Activated naive CD4-positive, alpha-beta T cell treated with anti-CD3 and anti-CD28 coated beads, Interleukin-2, amount 50 U/mL, for 16 hours (primary cell): ENCODE measurements around the gene CENPM.
"Not testable (repeated sequence)": the region's sequence is repeated elsewhere in the genome, so short reads cannot be mapped to it uniquely, and the experiment has no call there.

Experiments used
- DNase-seq: peaks from one replicate; pipeline ENCODE4 v3.0.0-alpha.2; 2020

The CENPM gene

DNA sequence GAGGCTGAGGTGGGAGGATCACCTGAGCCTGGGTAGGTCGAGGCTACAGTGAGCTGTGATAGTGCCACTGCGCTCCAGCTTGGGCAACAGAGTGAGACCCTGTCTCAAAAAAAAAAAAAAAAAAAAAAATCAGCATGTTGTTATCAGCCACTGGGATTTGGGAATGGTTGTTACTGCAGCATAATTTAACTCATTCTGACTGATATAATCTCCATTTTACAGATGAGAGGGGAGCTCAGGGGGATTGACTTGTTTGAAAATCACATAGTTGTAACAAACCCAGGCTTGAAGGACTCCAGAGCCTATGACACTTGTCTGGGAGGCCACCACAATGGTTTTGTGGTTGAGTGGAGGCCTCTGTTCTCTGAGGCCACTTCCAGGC lies 19.3 kb upstream of the CENPM start:
- no peak for DNase-seq

DNA sequence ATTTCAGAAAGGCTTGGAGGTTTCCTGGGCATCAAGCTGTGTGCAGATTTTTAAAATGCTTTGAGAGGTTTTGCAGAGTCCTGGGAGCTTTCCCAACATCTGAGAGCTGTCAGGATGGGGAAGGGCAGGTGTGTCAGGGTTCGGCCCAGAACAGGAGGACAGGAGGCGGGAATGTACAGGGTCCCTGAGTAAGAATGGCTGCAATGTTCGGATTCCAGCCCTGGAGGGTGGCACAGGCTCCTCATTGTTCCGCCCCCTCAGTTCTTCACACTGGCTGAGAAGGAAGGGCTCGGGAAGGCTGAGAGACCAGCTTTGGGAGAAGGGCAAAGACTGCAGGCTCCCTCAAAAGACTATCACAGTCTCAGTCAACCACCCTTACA lies 17.1 kb upstream of the CENPM start:
- DNase-seq: no peak

DNA sequence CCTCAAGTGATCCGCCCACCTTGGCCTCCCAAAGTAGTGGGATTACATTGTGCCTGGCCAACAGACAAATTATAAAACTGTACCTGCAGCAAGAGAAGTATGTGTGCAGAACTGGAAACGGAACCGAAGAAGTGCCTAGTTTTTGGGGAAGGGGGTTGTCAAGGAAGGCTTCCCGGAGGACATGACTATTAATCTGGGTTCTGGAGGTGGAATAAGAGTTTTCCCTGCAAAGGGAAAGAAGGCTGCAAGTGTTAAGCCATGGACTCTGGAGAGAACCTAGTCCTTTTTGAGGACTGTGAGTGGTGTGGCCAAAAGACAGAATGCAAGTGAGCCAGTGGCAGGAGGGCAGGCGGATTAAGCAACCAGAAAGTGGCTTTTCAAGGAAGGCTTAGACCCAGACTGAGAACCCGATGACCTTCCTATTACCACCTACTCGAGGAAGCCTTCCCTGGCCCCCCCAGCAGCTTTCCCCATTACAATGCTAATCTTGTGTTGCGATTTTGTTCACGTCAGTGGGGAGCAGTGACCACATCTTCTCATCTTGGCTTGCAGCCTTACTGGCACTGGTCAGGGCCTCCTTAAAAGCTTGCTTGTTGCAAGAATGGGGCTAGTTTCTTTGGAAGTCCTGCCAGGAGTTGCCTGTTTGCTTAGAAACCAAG lies 16.6 kb upstream of the CENPM start:
- no peak for DNase-seq

DNA sequence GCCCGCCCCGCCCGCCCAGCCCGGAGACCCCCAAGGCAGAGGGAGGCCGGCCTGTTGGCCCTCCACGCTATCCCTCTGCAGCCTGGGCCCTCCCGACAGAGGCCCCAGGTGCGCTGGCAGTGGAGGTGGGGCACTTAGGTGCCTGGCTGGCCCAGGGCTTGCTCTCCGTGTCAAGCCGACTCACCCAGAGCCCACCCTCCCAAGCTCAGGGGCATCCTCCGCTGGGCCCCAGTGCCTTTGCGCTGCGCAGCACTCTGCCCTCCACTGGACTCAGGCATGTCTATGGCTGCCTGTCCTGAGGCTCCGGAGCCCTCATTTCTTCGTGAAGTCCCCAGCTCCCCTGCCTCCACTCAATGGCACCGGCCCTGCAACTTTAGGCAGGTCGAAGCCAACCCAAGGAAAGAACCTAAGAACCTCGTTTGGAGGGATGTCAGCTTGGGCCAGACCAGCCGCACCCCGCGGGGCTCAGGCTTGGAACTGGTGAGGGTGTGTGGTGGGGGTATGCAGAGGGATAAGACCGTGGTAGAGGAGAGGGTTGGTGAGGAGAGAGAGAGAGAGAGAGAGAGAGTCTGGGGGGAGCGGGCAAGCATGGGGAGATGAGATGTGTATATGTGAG lies 11.1 kb upstream of the CENPM start:
- DNase-seq: no peak

DNA sequence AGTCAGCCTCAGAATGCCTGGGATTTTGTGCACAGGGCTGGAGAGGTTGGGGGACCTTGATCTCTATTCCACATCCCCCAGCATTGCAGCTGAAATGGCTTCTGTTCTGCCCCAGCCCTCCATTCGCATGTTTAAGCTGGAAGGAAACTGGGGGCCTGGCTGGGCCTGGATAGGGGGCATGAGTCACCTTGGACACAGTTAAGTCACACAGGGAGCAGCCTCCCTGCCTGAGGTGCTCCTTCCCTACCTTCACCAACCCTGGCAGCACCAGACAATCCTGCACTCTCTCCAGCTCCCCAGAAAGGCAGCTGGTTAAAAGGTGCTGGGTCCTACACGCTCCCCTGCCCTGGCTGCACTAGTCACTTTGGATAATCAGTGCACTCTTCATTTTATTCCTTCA lies 5.8 kb upstream of the CENPM start:
- no peak for DNase-seq

DNA sequence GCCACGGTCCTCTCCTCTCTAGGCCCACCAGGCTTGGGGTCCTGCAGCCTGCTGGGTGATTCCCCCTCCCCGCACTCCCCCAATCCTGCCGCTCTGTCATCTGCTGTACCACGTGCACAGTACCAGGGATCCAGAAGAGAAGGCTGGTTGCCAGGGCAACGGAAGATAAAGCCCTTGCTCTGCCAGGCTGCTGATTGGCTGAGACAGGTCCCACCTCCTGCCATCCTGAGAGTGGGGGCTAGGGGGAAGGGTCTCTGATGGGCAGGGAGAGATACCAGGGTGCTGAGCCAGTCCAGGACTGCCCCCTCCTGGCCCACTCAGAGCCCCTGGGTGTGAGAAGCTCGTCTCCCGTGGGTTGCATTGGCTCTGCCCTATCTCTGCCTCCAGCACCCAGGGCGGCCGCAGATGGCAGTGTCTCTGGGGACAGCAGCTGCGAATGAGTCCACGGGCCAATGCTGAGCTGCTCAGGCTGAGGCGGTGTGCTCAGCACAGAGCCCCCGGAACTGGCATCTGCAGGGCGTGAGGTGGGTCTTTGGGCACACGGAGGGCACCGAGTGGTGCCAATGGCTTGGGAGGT lies 5.0 kb upstream of the CENPM start, which contains the start of gene SMIM45:
Gene SMIM45 (plus strand): TSS at position 253 of the 577 bp plus-strand sequence.
- no peak for DNase-seq

DNA sequence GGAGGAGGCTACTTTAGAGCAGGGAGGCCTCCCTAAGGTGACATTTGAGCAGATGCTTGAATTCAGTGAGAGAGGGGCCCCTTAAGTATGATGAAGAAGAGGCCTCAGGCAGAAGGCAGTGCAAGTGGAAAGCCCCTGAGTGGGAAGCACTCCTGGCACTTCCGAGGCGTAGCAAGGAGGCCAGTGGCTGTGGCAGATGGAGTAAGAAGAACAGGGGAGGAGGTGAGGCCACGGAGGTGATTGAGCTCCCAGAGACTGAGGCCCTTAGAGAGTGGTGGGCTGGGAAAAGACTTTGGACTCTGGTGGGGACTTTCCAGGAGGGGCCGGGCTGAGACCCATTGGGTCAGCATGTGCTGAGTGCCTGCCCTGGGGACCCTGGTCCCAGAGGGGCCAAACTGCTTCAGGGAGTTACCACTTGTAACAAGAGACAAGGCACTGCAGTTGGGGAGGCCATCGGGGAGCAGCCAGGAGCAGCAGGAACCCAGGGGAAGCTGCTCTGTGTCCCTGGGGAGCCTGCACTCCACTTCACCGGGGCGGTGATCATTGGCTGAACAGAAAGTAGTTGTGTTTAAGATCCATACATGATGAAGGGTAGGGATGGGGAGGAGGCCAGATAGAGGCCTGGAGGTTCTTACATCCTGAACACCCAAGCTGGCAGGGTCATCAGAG lies 2.5 kb upstream of the CENPM start:
- DNase-seq: no peak

DNA sequence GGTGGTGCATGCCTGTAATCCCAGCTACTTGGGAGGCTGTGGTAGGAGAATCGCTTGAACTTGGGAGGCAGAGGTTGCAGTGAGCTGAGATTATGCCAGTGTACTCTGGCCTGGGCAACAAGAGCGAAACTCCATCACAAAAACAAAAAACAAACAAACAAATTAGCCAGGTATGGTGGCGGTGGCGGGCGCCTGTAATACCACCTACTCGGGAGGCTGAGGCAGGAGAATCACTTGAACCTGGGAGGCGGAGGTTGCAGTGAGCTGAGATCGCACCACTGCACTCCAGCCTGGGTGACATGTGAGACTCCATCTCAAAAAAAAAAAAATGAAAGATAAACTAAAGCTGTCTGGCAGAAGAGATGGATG lies 2.0 kb upstream of the CENPM start:
- not testable (repeated sequence) for DNase-seq

DNA sequence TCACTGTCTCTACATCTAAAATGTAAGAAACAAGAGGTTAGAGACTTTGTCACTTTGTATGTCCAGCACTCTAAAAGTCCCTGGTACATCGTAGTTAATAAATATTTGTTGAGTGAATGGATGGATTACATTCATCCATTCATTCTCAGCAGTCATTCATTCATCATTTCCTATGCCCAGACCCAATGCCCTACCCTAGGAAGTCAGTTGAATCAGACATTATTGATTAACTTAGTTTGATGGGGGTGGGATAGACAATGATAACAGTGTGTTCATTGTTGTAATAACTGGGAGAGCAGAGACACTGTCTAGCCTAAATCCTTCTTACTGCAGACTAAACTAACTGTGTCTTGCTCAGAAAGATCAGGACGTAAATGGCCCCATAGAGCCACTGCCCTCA lies 1.2 kb upstream of the CENPM start:
- no peak for DNase-seq

DNA sequence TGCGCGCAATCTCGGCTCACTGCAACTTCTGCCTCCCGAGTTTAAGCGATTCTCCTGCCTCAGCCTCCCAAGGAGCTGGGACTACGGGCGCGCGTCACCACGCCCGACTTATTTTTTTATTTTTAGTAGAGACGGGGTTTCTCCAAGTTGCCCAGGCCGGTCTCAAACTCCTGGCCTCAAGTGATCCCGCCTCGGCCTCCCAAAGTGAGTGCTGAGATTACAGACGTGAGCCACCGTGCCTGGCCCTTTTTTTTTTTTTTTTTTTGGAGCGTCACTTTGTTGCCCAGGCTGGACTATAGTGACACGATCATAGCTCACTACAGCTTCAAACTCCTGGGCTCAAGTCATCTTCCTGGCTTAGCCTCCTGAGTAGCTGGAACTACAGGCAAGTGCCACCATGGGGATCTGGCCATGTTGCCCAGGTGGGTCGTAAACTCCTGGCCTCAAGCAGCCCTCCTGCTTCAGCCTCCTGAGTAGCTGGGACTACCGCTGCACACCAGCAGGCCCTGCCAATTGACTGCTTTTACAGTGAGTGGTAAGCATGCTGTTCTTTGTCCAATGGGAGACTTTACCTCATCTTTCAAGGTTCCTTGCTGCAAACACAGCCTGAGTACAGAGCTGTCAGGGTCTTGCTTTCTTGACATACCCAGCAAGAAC lies 600 bp upstream of the CENPM start:
- no peak for DNase-seq

DNA sequence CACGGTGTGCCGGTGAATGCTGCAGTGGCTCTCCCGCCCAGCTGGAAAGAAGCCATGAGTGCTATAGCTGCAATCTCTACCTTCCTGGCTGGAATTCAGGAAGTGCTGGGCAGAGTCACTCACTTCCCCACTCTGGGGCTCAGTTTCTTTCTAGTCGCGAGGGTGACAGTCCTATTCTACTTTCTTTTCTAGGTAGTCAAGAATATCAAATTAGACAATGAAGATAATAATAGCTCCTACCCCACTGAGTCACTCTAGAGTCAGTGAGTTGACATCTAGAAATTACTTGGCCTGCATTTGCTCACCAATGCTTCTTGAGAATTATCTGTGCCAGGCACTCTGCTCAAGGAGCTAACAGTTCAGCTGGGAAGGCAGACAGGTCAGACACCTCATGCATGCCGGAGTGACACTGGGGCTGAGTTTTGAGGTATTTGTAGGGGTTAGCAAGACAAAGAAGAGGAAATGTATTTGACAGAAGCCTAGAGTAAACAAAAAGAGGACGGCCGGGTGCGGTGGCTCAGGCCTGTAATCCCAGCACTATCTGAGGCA lies 3.2 kb downstream of the CENPM start:
- DNase-seq: no peak

DNA sequence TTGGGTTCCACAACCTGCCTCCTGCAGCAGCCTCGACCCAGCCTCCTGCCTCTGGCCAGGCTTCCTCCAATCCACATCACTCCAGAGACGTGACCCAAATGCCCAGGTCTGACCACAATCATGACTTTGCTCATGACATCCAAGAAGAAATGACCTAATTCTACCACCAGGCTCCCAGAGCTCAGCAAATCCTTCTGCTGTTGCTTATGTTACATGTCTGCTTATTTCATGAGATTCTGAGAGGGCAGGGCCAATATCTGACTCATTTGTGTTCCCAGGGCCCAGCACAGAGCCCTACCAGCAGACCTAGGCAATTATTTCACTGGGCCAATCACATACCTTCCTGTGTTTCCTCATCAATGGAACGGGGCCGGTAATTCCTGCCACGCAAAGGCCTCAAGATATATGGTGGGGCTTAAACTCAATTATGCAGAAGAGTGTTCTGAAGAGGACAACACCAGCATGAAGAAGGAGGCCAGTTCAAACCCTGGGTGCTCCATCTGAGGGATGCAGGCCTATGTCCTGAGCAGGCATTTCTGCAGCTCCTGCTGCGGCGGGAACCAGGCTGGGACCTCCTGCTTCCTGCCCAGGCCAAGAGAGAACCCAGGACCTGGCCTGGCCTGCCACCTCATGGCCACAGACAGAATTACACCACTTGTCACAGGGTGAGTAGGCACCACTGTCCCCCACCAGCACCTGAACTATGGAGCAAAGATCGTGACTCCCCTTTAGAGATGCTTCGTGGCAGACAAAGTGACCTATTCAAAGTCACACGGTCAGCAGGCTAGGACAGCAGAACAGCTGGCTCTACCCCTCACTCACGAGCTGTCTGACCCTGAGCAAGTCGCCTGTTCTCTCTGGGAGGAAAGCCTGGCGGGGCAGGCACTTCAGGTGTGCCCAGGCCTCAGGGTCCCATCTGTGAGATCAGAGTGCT lies 5.9 kb downstream of the CENPM start:
- peak; percentile 85 for DNase-seq

DNA sequence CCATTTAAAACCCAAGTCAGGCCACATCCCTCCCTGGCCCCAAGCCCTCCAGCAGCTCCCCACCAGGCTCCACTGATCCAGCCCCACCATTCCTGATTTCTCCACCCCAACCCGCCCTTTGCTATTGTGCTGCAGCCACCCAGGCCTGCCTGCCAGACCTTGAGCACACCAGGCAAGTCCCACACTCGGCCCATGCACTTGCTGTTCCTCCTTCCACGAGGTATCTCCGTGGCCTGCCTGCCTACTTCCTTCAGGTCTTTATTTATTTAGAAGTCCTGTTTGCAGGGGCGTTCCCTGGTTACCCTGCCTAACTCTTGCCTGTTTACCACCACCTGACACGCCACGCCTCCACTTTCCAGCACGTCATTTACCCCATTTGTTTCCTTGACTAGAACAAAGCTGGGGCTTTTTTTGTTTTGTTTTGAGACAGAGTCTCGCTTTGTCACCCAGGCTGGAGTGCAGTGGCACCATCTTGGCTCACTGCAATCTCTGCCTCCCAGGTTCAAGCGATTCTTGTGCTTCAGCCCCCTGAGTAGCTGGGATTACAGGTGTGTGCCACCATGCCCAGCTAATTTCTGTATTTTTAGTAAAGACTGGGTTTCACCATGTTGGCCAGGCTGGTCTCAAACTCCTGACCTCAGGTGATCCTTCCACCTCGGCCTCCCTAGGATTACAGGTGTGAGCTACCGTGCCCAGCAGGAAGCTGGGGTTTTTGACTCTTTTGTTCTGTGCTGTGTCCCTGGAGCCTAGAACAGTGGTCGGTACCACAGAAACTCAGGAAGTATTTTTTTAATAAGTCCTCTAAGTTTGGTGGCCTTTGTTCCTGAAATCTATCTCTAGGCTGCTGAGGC lies 6.7 kb downstream of the CENPM start:
- peak; percentile 93 for DNase-seq

DNA sequence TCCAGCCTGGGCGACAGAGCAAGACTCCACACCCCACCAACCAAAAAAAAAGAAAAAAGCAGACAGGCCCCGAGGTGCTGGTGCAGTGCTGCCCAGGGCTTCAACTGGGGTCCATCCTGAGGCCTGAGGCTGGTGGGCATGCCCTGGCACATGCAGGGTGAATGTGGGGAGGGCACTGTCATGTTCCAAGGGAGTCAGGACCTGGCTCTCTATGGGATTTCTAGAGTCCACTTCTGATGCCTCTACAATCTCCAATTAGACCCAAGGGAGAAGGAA lies 10.1 kb downstream of the CENPM start:
- no peak for DNase-seq

DNA sequence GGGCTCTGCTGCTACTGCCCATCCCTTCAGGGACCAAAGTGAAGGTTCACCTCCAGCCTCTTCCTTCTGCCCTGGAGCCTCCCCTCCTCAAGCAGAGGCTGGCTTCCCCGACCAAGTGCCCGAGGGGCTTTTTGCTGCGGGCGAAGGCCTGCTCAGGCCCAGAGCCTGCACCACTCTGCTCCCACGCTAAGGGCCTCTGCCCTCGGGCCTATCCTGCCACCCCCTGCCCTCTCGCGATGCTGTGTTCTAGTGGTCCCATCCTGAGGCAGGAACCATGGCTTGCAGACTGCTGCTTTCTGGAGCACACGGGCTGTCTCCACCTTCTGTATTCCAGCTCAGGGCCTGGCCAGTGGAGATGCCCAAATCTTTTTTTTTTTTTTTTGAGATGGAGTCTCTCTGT lies 11.4 kb downstream of the CENPM start:
- no peak for DNase-seq

DNA sequence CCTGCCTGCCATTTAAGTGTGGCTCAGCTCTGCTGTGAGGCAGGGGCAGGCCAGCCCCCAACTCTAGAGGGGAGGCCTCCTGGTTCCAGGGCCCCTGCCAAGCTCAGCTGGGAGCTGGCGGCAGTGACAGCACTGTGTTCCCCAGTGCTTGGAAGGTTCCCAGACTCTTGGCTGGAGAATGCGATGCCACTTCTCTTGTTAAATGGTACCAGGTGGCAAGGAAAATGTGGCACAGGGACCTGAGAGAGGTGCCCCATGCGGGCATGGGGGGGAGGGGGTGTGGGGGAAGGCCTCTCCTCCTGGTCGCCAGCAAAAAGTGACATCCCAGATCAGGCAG lies 12.0 kb downstream of the CENPM start:
- no peak for DNase-seq

DNA sequence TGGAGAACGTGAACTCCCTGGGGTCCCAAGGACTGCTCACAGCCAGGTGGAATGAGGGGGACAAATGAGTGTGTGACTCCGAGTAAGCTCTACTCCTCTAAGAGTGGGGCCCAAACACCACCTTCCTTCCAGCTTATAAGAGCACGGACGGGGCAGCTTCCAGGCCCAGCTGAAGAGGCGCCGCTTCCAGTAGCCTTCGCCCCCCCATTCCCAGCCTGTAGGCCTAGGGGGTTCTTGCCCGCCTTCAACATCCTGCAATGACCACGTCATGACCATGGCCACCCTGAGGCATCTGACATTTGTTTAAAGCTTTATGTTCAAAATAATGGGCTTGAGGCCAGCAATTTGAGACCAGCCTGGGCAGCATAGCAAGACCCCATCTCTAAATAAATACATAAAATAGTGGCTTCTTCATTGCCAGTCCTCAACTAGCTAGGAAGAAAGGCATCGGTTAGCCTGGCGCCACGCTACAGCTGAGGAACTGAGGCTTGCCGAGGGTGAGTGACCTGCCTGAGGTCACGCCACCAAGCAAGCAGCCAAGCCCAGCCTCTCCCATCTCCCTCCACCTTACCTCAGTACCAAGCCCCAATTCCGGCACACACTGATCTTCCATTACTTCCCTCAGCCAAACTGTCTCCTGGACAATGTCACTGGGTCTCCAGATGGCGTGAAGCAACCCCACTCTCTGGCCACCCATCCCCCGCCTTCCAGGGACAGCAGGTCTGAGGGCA lies 12.5 kb downstream of the CENPM start:
- no peak for DNase-seq

DNA sequence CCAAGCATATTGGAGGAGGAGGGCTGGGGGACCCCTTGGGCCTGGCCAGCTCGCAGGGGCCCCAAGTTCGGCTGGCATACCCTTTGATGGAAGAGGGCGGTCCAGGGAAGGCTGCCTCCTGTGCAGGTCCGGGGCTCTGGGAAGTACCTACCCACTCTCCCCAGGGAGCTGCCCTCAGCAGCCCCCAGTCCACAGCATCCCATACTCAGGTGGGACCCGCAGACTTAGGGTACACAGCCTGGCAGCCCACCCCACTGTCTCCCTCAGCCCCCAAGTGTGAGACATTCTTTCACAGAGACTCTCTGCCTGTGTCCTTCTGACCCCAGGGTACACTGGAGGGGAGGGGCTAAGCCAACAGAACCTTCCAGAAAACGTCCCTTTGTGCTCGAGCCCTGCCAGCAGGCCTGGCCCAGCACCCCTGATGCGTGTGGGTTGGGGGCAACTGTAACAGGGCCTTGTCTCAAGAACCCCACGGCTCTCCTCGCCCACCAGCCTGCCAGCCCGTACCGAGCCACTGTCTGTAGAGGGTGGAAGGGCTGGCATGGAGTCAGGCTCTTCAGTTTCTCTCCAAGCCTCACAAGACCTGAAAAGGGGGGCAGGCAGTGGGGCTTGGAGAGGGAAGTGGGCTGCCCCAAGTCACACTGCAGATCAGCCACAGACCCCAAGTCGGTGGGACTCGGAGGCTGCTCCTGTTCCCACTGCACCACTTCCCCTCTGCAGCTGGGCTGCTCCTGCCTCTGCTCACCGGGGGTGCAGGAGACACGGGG lies 13.4 kb downstream of the CENPM start:
- no peak for DNase-seq

DNA sequence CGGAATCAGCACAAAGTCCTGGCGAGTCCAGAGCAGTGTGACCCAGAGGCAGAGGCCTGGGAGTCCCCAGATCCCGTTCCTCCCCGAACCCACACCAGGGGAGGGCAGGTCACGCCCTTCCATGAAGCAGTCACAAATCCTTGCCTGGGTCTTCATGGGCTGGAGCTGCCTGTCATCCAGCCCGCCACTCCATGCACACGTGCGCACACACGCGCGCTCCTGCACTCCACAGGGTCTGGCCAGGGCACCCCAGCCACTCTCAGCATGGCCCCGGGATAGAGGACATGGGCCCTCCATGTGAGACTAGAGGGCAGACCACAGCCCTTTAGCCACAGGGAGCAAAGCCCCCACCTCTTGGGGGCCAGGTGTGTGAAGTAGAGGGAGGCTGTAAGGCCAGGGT lies 14.6 kb downstream of the CENPM start:
- no peak for DNase-seq

DNA sequence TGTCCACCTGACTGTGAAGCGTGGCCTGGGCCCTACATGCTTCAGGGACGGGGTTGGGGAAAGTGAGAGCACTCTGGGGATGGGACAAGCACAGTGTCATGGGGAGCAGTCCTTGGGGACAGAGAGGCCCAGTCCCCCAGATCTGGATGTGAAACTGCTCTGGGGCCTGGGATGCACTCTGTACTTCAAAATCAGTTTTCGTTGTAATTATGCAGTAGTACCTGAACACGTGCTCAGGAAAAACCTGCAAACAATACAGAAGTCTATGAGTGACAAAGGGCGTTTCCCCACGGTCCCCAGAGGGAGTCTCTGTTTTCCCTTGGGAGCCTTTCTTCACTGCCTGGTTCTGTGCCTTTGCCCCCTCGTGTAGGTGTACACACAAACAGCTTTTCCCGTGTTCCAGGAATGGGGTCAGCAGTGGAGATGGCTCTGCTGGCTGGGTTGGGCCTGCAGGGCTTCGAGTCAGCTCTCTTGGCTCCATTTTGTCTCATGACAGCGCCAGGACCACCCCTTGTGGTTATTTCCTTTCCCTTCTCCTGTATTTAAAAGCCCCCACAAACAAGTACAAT lies 15.2 kb downstream of the CENPM start:
- DNase-seq: no peak
